PC-9 (cell line): ENCODE measurements around the gene C1QTNF12. TPM values are rescaled to one million over a fixed set of nuclear protein-coding genes. Genes with fewer than 3 reads are reported as not detected.
A peak's percentile ranks its signal among the peaks of the same experiment; 100 is the strongest.

Experiments used
- BruUV-seq: library from RNA; stranded (reverse); fragments of 400-500 nt; replicated peaks from 2 replicates; lab custom pipeline; 2021; lab: Mats Ljungman, UMichigan
- CTCF ChIA-PET: fragments of 300-600 bp; sonication (Branson Sonifier 250); formaldehyde crosslinking; loops from one replicate; lab custom pipeline; 2022; ENCODE audit warnings: antibody characterized with exemption; lab: Charles Lee
- POLR2A ChIA-PET: fragments of 300-600 bp; sonication (Branson Sonifier 250); formaldehyde crosslinking; loops from one replicate; lab custom pipeline; 2022; ENCODE audit warnings: antibody characterized with exemption; ENCODE audit not compliant: unreplicated experiment; lab: Charles Lee
- DNase-seq, 2 experiments: peaks; one replicate each; pipeline versions ENCODE4 v3.0.0 to v3.0.0-alpha.2; 2015 to 2022; ENCODE audit warnings: mixed read lengths in 1 of 2
- H2AFZ ChIP-seq: fragments of 200-600 bp; sonication (generic); 2 replicates; pipeline ENCODE4 v1.8.1; 2017; ENCODE audit warnings: antibody characterized with exemption
- H3F3A ChIP-seq: fragments of 200-600 bp; sonication (generic); 2 replicates; pipeline ENCODE4 v1.8.1; 2017; ENCODE audit warnings: antibody characterized with exemption, mild to moderate bottlenecking, low read depth; ENCODE audit not compliant: insufficient read depth
- H3K27ac ChIP-seq: fragments of 200-600 bp; sonication (generic); 2 replicates; pipeline ENCODE4 v1.6.1; 2016; ENCODE audit warnings: mixed run types
- H3K27me3 ChIP-seq: fragments of 200-600 bp; sonication (generic); 2 replicates; pipeline ENCODE4 v1.6.1; 2016; ENCODE audit warnings: low read depth, mixed run types; ENCODE audit not compliant: insufficient read depth
- H3K36me3 ChIP-seq: fragments of 200-600 bp; sonication (generic); 2 replicates; pipeline ENCODE4 v1.6.1; 2016; ENCODE audit warnings: low read depth, mixed run types
- H3K4me1 ChIP-seq: fragments of 200-600 bp; sonication (generic); replicated peaks from 2 replicates; pipeline ENCODE4 v1.6.1; 2016; ENCODE audit warnings: mixed run types; ENCODE audit not compliant: insufficient read depth
- H3K4me2 ChIP-seq: fragments of 200-600 bp; sonication (generic); 2 replicates; pipeline ENCODE4 v1.6.1; 2017; ENCODE audit warnings: mixed run types
- H3K4me3 ChIP-seq: fragments of 200-600 bp; sonication (generic); 2 replicates; pipeline ENCODE4 v1.6.1; 2016; ENCODE audit warnings: mixed run types
- H3K79me2 ChIP-seq: fragments of 200-600 bp; sonication (generic); 2 replicates; pipeline ENCODE4 v1.6.1; 2017; ENCODE audit warnings: low read depth, mixed run types
- H3K9me2 ChIP-seq: fragments of 200-600 bp; sonication (generic); 2 replicates; pipeline ENCODE4 v1.8.1; 2017; ENCODE audit warnings: mild to moderate bottlenecking; ENCODE audit not compliant: insufficient read depth
- H3K9me3 ChIP-seq: fragments of 200-600 bp; sonication (generic); 2 replicates; pipeline ENCODE4 v1.8.1; 2016; ENCODE audit warnings: low read depth; ENCODE audit not compliant: insufficient read depth
- H4K20me1 ChIP-seq: fragments of 200-600 bp; sonication (generic); 2 replicates; pipeline ENCODE4 v1.8.1; 2017; ENCODE audit not compliant: insufficient read depth
- CTCF ChIP-seq: fragments of 200-600 bp; sonication (generic); conservative IDR thresholded peaks from 2 replicates; pipeline ENCODE4 v1.6.1; 2017; ENCODE audit warnings: mixed run types, antibody characterized with exemption, mild to moderate bottlenecking, moderate library complexity
- EZH2 ChIP-seq: fragments of 200-600 bp; sonication (generic); IDR thresholded peaks from 2 replicates; pipeline ENCODE4 v1.8.0; 2017; ENCODE audit warnings: antibody characterized with exemption, low read depth
- intact Hi-C: fragments of 100-400 bp; cut with micrococcal nuclease; formaldehyde crosslinking; loops from one replicate; pipeline ENCODE4 v1.10.0; 2022; ENCODE audit not compliant: unreplicated experiment
- total RNA-seq: library from RNA; stranded (reverse); gene quantifications from 2 replicates; pipeline ENCODE4 v1.2.3, GENCODE V29; 2021

The C1QTNF12 gene
- total RNA-seq, 1 experiment from 2014 or later: 5.2 TPM

- Histone ChIP-seq H2AFZ (no peak overlapping the region), H3K27ac (peak overlapping the region; percentile 42), H3F3A (peaks cover 10% of the 10 kb centered on the region), H3K9me3 (no peaks in the 10 kb centered on the region), H3K9me2 (no peaks in the 10 kb centered on the region), H3K27me3 (no peaks in the 10 kb centered on the region), H4K20me1 (peaks cover 39% of the 10 kb centered on the region), H3K36me3 (peaks cover 4% of the 10 kb centered on the region; the same call in 1 of the 2 replicates), H3K4me2 (peak overlapping the region; percentile 93), H3K4me1 (peaks cover 17% of the 10 kb centered on the region), H3K4me3 (peak overlapping the region; percentile 70), H3K79me2 (peaks cover 50% of the 10 kb centered on the region)
- TF ChIP-seq CTCF (no peak), EZH2 (no peak)
- ChIA-PET POLR2A (interaction anchor here (0.6 to 0.7 kb wide), 5 partner anchors 9 to 142 kb away, joined by 3 to 21 read pairs (median 14); no protein-coding TSS in a partner anchor), CTCF (no interaction called here)
- BruUV-seq: no TSS peak
- intact Hi-C loops: loop anchor here (5.0 kb wide), 1 partner anchor 74 kb away; the partner anchor contains the start of gene DVL1
- DNase-seq: no peak
These were observed 26.6 kb upstream of the C1QTNF12 start for GRCh38 chr1:1273209-1273511.

- Histone ChIP-seq H3K27ac (peak overlapping the region; percentile 55), H3K27me3 (no peaks in the 10 kb centered on the region), H3F3A (peaks cover 11% of the 10 kb centered on the region), H3K4me1 (peaks cover 17% of the 10 kb centered on the region), H3K4me3 (peak overlapping the region; percentile 70), H3K36me3 (peaks cover 4% of the 10 kb centered on the region; the same call in 1 of the 2 replicates), H2AFZ (no peak overlapping the region), H3K9me2 (no peaks in the 10 kb centered on the region), H3K79me2 (peaks cover 53% of the 10 kb centered on the region), H3K9me3 (no peaks in the 10 kb centered on the region), H3K4me2 (peak overlapping the region; percentile 93), H4K20me1 (peaks cover 45% of the 10 kb centered on the region)
- intact Hi-C loops: loop anchor here (5.0 kb wide), 1 partner anchor 75 kb away; the partner anchor contains the start of gene DVL1
- ChIA-PET CTCF (no interaction called here), POLR2A (no interaction called here)
- peak; percentile 65 to 78 for DNase-seq
- BruUV-seq: TSS peak; percentile 72
- TF ChIP-seq EZH2 (no peak), CTCF (no peak)
These were observed 26.1 kb upstream of the C1QTNF12 start for GRCh38 chr1:1272341-1273208.

- intact Hi-C loops: loop anchor here (5.0 kb wide), 1 partner anchor 76 kb away; the partner anchor contains the start of gene DVL1
- Histone ChIP-seq H3K4me3 (no peak overlapping the region), H3K4me1 (peaks cover 17% of the 10 kb centered on the region), H3K9me3 (no peaks in the 10 kb centered on the region), H3F3A (peaks cover 24% of the 10 kb centered on the region), H3K79me2 (peaks cover 67% of the 10 kb centered on the region), H4K20me1 (peaks cover 52% of the 10 kb centered on the region), H2AFZ (no peak overlapping the region), H3K4me2 (peak overlapping the region; percentile 93; the same call in 1 of the 2 replicates), H3K9me2 (no peaks in the 10 kb centered on the region), H3K27me3 (no peaks in the 10 kb centered on the region), H3K36me3 (peaks cover 4% of the 10 kb centered on the region), H3K27ac (no peak overlapping the region)
- ChIA-PET POLR2A (no interaction called here), CTCF (no interaction called here)
- no TSS peak for BruUV-seq
- TF ChIP-seq CTCF: no peak
- no peak for TF ChIP-seq EZH2
- DNase-seq: no peak
These were observed 24.3 kb upstream of the C1QTNF12 start for GRCh38 chr1:1270813-1271212.
